ENCODE results near the gene DUSP3. TPM values are rescaled to one million over a fixed set of nuclear protein-coding genes. Genes with fewer than 3 reads are reported as not detected.

The DUSP3 gene
- total RNA-seq, 1 donor from 2014 or later, result 45.0 TPM

DNA sequence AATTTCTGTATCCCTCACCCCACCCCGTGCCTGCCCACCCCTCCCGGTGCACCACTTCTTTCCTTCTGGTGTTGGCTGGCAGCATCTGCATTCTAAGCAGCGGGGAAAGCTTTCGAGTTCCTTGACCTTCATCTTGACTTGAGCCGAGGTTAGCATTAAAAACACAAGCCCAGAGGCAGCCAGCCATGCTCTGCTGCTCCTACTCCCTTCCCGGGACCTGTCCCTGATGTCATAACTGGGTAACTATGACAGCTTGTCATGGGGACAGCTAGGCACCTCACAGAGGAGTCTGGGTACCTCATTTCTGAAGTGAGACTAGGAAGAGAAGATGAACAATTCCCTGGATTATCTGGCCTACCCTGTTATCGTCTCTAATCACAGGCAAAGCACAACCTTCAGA is 1.4 kb upstream of the DUSP3 start, which contains the start of gene CFAP97D1:
CFAP97D1 (plus strand) TSS at position 301 of the 400 bp plus-strand sequence; CDS start at position 329, 28 bp downstream.
- Mint-ChIP-seq H3K4me3 (peak within 1 kb of the TSS; percentile 69), H3K9me3 (no peaks in the 10 kb centered on the region), H3K27ac (peak within 1 kb of the TSS; percentile 61), H3K27me3 (ENCODE audit: low read depth) (peaks cover 42% of the 10 kb centered on the region), H3K36me3 (peaks cover under 1% of the 10 kb centered on the region), H3K4me1 (peaks cover 7% of the 10 kb centered on the region)
- DNase-seq (ENCODE audit: low spot score in 2 of 2, unreplicated experiment in 2 of 2), result no peak
- TF ChIP-seq, protein P1, sequence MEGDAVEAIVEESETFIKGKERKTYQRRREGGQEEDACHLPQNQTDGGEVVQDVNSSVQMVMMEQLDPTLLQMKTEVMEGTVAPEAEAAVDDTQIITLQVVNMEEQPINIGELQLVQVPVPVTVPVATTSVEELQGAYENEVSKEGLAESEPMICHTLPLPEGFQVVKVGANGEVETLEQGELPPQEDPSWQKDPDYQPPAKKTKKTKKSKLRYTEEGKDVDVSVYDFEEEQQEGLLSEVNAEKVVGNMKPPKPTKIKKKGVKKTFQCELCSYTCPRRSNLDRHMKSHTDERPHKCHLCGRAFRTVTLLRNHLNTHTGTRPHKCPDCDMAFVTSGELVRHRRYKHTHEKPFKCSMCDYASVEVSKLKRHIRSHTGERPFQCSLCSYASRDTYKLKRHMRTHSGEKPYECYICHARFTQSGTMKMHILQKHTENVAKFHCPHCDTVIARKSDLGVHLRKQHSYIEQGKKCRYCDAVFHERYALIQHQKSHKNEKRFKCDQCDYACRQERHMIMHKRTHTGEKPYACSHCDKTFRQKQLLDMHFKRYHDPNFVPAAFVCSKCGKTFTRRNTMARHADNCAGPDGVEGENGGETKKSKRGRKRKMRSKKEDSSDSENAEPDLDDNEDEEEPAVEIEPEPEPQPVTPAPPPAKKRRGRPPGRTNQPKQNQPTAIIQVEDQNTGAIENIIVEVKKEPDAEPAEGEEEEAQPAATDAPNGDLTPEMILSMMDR (IDR thresholded peaks at IDR 0.05; ENCODE audit: unreplicated experiment), result no peak

DNA sequence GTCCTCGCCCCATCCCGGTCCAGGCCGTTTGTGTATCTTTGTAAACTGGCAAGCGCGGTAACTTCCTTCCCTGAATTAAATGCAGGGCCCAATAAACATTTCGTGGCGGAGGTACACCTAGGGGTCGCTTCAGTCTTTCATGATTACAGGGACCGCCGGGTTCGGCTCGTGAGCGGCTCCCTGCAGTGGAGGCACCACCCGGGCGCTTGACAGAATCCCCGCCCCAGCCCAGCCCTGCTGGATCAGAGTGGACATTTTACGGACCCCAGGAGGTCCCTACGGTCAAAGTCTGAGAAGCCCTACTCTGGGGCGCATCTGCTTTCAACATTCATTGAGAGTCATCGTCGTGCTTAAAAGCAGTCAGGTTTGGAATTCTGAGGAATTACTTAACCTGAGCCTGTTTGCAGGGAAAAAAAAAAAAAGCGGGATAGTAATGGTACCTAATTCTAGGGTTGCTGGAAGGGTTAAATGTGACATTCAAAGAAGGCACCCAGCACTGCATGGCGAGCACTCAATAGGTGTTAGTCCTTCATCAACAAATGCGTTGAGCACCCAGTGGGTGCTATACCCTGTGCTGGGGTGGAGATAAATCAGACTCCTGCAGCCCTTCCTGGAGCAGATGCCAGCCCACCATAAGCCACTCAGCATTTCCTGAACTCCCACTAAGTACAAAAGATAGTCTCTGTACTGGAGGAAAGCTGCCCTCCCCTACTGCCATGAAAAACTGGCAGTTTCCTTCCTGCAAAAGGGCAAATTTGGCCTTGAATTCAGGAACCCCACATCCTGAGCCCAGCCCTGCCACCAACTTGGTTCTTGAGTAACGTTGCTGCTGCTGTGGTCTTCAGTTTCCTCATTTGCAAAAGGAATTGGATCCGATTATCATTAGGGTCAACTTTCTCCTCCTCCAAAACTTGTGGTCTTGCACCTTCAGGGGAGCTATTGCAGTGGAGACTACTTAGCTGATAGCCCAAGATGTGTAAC is 658 bp upstream of the DUSP3 start:
- Mint-ChIP-seq H3K4me3 (peak overlapping the region; percentile 69), H3K4me1 (peaks cover 7% of the 10 kb centered on the region), H3K36me3 (peaks cover 2% of the 10 kb centered on the region), H3K27ac (peak overlapping the region; percentile 61), H3K27me3 (ENCODE audit: low read depth) (peaks cover 42% of the 10 kb centered on the region), H3K9me3 (no peaks in the 10 kb centered on the region)
- TF ChIP-seq, protein P1 (IDR thresholded peaks at IDR 0.05; ENCODE audit: unreplicated experiment), result no peak
- no peak for DNase-seq (ENCODE audit: low spot score in 2 of 2, unreplicated experiment in 2 of 2)

DNA sequence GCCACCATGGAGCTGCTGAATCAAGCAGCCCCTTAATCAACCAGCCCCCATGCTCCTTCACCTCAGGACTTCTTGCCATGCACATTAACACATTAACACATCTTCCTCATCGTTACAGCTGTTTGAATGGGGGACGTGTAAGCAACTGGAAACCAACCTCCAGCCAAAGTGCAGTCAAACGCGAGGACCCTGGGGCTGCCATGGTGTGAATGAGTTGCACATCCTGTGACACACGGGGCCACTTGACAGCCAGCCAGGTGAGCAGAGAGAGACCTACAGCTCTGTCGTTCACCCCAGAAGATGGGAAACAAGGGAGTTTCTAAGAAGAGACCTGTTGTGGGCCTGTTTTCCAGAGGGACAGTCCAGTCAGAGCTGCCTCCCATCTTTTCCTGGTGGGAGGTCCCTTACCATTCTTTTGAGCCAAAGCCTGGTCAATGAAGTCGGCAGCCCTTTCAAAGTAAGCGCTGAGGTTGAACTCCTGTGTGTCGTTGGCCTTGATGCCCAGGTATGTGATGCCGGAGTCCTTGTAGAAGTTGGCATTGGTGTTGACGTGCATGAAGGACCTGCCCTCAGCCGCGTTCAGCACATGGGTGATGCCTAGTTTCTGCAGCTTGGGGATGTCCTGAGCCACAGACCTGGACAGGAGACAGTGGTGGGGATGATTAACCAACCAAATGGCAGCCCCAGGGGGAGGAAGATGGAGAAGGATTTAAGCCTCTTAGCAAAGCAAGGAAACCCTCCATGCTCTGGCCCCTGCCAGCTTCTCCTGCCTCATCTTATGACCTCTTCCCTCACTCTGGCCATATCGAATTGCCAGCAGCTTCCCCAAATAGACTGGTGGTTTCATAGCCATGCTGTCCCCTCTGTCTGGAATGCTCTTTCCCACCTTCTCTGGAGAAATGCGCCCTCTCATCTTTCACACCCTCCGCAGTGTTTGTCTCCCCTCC is 4.2 kb downstream of the DUSP3 start:
- no peak overlapping the region for H3K27ac Mint-ChIP-seq
- TF ChIP-seq, protein P1 (IDR thresholded peaks at IDR 0.05; ENCODE audit: unreplicated experiment), result no peak
- H3K9me3 Mint-ChIP-seq, result no peaks in the 10 kb centered on the region
- no peak overlapping the region for H3K4me3 Mint-ChIP-seq
- peaks cover 33% of the 10 kb centered on the region for H3K36me3 Mint-ChIP-seq
- peaks cover 5% of the 10 kb centered on the region for H3K27me3 Mint-ChIP-seq (ENCODE audit: low read depth)
- H3K4me1 Mint-ChIP-seq, result peaks cover 7% of the 10 kb centered on the region
- DNase-seq (ENCODE audit: low spot score in 2 of 2, unreplicated experiment in 2 of 2), result no peak

DNA sequence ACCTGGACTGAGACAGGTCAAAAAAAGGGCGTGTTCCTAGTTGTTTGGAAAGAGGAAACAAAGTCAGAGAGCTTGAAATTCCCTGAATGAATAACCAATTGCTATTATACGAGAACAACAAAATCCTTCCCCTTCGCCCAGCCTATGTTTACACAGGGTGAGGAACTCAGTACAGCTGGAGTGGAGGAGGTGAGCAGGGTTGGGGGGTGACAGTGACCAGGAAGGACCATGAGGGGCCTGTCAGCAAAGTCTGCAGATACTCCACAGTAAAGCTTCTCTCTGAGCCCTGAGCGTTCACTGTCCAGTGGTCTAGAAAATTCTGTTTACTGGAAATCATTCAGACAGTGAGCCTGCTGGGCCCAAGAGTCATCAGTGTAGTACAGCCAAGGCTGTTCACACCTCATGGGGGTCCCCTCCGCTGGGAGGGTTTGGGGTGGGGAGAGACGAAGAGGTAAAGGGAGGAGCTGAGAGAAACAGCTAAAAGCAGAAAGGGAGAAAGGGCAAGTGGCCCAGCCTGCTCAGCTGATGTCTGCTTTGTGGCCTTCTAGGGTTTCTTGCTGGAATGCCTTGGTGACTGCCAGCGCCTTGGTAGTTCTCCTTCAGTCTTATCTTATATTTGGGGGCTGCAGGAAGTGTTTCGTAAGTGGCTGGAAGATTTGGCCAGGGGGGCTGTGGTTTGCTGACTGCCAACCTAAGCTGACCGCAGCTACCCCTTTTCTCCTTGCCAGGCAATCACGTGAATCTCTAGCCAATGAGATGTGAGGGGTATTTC is 5.7 kb downstream of the DUSP3 start:
- H3K4me3 Mint-ChIP-seq, result no peak overlapping the region
- H3K27ac Mint-ChIP-seq, result no peak overlapping the region
- peaks cover 3% of the 10 kb centered on the region for H3K4me1 Mint-ChIP-seq
- no peak for DNase-seq (ENCODE audit: low spot score in 2 of 2, unreplicated experiment in 2 of 2)
- no peaks in the 10 kb centered on the region for H3K27me3 Mint-ChIP-seq (ENCODE audit: low read depth)
- peaks cover 43% of the 10 kb centered on the region for H3K36me3 Mint-ChIP-seq
- H3K9me3 Mint-ChIP-seq, result no peaks in the 10 kb centered on the region
- TF ChIP-seq, protein P1 (IDR thresholded peaks at IDR 0.05; ENCODE audit: unreplicated experiment), result no peak

DNA sequence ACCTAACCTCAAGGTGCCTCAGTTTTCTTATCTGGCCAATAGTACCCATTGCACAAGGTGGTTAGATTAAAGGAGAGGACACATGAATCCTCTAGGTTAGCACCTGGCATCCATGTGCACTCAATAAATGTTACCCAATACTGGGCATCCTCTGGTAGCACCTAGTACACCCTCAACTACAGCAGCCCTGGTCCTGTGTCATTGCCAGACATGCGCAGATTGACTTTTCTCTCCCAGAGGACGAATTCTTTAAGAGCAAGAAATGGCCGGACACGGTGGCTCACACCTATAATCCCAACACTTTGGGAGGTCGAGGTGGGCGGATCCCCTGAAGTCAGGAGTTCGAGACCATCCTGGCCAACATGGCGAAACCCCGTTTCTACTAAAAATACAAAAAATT is 7.3 kb downstream of the DUSP3 start:
- TF ChIP-seq, protein P1 (IDR thresholded peaks at IDR 0.05; ENCODE audit: unreplicated experiment), result no peak
- no peaks in the 10 kb centered on the region for H3K27me3 Mint-ChIP-seq (ENCODE audit: low read depth)
- H3K27ac Mint-ChIP-seq, result no peak overlapping the region
- H3K9me3 Mint-ChIP-seq, result no peaks in the 10 kb centered on the region
- no peak overlapping the region for H3K4me3 Mint-ChIP-seq
- H3K36me3 Mint-ChIP-seq, result peaks cover 43% of the 10 kb centered on the region
- no peaks in the 10 kb centered on the region for H3K4me1 Mint-ChIP-seq
- DNase-seq (ENCODE audit: low spot score in 2 of 2, unreplicated experiment in 2 of 2), result no peak

All from mesothelial cell of epicardium (in vitro differentiated cells).